ACC112 (cell line): ENCODE data around the gene ATP5F1B.

Experiments used
- H2AFZ ChIP-seq: fragments of 200-600 bp; sonication (generic); one replicate; pipeline ENCODE4 v1.6.0; 2017; ENCODE audit warnings: antibody characterized with exemption, low read length; ENCODE audit not compliant: unreplicated experiment
- H3K27ac ChIP-seq: fragments of 200-600 bp; sonication (generic); 2 replicates; pipeline ENCODE4 v1.5.1; 2014; ENCODE audit warnings: low read depth, mild to moderate bottlenecking, antibody characterized with exemption, low read length, moderate library complexity
- H3K27me3 ChIP-seq: fragments of 200-600 bp; sonication (generic); 2 replicates; pipeline ENCODE4 v1.6.1; 2014; ENCODE audit warnings: mild to moderate bottlenecking, antibody characterized with exemption, low read length, moderate library complexity, mixed read lengths; ENCODE audit not compliant: insufficient read depth
- H3K36me3 ChIP-seq: fragments of 200-600 bp; sonication (generic); 2 replicates; pipeline ENCODE4 v1.6.1; 2016; ENCODE audit warnings: mild to moderate bottlenecking, antibody characterized with exemption, low read length, moderate library complexity, mixed read lengths; ENCODE audit not compliant: insufficient read depth
- H3K4me1 ChIP-seq: fragments of 200-600 bp; sonication (generic); one replicate; pipeline ENCODE4 v1.6.1; 2016; ENCODE audit warnings: low read length, mixed read lengths; ENCODE audit not compliant: insufficient read depth, unreplicated experiment, control insufficient read depth
- H3K4me3 ChIP-seq: fragments of 200-600 bp; sonication (generic); 2 replicates; pipeline ENCODE4 v1.5.1; 2014; ENCODE audit warnings: mild to moderate bottlenecking, low read depth, low read length
- H3K79me2 ChIP-seq: fragments of 200-600 bp; sonication (generic); one replicate; pipeline ENCODE4 v1.6.0; 2016; ENCODE audit warnings: low read length; ENCODE audit not compliant: control insufficient read depth, unreplicated experiment, insufficient read depth

The ATP5F1B gene

DNA sequence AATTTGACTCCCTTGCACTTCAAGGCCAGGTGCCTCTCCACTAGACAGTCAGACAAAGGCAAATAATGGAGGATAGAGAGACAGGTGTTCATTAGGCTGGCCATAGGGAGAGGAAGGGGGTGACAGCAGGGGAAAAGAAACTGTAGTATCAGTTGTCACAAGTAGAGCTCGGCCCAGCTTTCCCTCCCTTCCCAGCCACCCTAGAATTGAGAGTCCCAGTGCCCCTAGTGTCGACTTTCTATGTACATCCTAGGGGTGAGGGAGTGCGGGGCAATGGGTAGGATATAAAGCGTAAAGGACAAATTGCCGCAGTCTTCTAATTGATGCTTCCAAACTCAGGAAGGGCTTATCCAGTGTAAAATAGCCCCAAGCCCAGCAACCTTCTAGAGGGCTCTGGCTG lies 54.7 kb downstream of the ATP5F1B start:
- Histone ChIP-seq H3K79me2 (no peaks in the 10 kb centered on the region), H3K4me3 (no peak overlapping the region), H3K4me1 (peaks cover 3% of the 10 kb centered on the region), H3K27ac (no peak overlapping the region), H3K36me3 (peaks cover 18% of the 10 kb centered on the region), H2AFZ (no peak overlapping the region), H3K27me3 (no peaks in the 10 kb centered on the region)

DNA sequence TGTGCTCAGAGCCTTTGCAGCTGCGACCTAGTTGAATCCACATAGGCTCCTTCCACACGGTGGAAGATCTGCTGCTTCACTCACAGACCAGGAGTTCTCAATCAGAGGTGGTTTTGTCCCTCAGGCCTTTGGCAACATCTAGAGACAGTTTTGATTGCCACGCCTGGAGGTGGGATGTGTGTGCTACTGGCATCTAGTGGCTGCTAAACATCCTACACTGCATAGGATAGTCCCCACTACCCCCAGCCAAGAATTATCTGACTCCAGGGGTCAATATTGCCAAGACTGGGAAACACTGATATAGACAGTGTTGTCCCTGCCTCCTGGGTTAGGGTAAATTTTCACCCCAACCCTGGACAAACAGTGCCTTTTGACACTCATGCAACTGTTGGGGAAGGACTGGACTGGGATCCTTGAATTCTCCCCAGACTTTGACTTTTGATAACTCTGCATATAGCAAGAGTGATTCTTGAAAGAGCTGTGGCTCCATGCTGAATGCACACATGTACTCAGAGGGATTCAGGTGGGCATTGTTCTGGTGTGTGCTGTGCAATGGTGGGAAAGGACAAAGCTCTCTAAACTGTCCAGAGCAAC lies 55.5 kb downstream of the ATP5F1B start:
- Histone ChIP-seq H3K4me1 (peaks cover 3% of the 10 kb centered on the region), H3K36me3 (peaks cover 20% of the 10 kb centered on the region; the same call in 1 of the 2 replicates), H3K4me3 (no peak overlapping the region), H3K79me2 (no peaks in the 10 kb centered on the region), H3K27me3 (no peaks in the 10 kb centered on the region), H2AFZ (no peak overlapping the region), H3K27ac (no peak overlapping the region)

DNA sequence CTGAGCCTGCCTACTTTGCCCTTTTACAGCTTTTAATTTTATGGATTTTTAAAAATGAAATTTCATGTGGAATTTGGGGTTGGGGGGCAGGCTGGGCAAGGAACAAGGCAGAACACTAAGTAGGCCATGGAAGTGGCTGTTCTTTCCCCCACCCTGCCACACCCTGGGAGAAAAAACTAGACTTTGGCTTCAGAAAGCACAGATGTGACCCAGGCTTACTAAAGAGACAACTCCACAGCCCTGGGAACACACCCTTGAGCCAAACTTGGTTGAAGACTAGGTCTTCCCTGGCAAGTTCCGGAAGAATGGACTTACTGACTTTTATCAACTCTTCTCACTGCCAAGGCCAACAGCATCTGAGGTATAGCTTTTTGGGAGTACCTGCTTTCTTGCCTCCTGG lies 56.0 kb downstream of the ATP5F1B start:
- H3K4me3 ChIP-seq: no peak overlapping the region
- peaks cover 3% of the 10 kb centered on the region for H3K4me1 ChIP-seq
- H3K79me2 ChIP-seq: no peaks in the 10 kb centered on the region
- no peaks in the 10 kb centered on the region for H3K27me3 ChIP-seq
- H2AFZ ChIP-seq: no peak overlapping the region
- H3K27ac ChIP-seq: no peak overlapping the region
- peaks cover 23% of the 10 kb centered on the region; the same call in 1 of the 2 replicates for H3K36me3 ChIP-seq
